ENCODE results near the gene TMEM222.

GRCh38 chr1:27346357-27346756, 24.4 kb downstream of the TMEM222 start:
- TF ChIP-seq CTCF (IDR thresholded peaks at IDR 0.05; ENCODE audit: borderline replicate concordance, extremely low read depth, low read length, poor library complexity, severe bottlenecking) (no peak), EZH2 (IDR thresholded peaks at IDR 0.05; ENCODE audit: borderline replicate concordance, low read depth, low read length, severe bottlenecking) (no peak)
